HG02981 (cell line): Measurements from ENCODE around the gene SORL1.
"Not testable (repeated sequence)": the region's sequence is repeated elsewhere in the genome, so short reads cannot be mapped to it uniquely, and the experiment has no call there.

Source experiments
- ATAC-seq: cut with Tn5 transposase; IDR thresholded peaks from one replicate; pipeline ENCODE4 v1.9.1; 2021; ENCODE audit warnings: mild to moderate bottlenecking, moderate library complexity; ENCODE audit not compliant: unreplicated experiment

SORL1 gene, protein sequence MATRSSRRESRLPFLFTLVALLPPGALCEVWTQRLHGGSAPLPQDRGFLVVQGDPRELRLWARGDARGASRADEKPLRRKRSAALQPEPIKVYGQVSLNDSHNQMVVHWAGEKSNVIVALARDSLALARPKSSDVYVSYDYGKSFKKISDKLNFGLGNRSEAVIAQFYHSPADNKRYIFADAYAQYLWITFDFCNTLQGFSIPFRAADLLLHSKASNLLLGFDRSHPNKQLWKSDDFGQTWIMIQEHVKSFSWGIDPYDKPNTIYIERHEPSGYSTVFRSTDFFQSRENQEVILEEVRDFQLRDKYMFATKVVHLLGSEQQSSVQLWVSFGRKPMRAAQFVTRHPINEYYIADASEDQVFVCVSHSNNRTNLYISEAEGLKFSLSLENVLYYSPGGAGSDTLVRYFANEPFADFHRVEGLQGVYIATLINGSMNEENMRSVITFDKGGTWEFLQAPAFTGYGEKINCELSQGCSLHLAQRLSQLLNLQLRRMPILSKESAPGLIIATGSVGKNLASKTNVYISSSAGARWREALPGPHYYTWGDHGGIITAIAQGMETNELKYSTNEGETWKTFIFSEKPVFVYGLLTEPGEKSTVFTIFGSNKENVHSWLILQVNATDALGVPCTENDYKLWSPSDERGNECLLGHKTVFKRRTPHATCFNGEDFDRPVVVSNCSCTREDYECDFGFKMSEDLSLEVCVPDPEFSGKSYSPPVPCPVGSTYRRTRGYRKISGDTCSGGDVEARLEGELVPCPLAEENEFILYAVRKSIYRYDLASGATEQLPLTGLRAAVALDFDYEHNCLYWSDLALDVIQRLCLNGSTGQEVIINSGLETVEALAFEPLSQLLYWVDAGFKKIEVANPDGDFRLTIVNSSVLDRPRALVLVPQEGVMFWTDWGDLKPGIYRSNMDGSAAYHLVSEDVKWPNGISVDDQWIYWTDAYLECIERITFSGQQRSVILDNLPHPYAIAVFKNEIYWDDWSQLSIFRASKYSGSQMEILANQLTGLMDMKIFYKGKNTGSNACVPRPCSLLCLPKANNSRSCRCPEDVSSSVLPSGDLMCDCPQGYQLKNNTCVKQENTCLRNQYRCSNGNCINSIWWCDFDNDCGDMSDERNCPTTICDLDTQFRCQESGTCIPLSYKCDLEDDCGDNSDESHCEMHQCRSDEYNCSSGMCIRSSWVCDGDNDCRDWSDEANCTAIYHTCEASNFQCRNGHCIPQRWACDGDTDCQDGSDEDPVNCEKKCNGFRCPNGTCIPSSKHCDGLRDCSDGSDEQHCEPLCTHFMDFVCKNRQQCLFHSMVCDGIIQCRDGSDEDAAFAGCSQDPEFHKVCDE (N-terminal part only)

DNA sequence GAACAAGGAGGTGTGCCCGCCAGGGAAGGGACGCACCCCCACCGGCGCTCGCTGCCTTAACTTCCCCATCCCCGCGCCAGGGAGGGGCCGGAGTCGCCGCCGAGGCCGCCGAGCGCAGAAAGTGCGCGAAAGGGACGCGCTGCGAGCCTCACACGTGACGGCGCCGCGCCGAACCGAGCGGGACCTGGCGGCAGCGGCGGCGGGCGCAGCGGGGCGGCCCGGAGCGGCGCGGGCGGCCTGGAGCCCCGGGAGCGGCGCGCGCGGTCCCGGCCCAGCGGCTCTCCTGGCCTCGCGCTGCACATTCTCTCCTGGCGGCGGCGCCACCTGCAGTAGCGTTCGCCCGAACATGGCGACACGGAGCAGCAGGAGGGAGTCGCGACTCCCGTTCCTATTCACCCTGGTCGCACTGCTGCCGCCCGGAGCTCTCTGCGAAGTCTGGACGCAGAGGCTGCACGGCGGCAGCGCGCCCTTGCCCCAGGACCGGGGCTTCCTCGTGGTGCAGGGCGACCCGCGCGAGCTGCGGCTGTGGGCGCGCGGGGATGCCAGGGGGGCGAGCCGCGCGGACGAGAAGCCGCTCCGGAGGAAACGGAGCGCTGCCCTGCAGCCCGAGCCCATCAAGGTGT, at the start of gene SORL1:
Gene SORL1 (plus strand): TSS at position 329 of the 623 bp plus-strand sequence. CDS start 18 bp downstream, at position 347.
- ATAC-seq: peak; percentile 46

DNA sequence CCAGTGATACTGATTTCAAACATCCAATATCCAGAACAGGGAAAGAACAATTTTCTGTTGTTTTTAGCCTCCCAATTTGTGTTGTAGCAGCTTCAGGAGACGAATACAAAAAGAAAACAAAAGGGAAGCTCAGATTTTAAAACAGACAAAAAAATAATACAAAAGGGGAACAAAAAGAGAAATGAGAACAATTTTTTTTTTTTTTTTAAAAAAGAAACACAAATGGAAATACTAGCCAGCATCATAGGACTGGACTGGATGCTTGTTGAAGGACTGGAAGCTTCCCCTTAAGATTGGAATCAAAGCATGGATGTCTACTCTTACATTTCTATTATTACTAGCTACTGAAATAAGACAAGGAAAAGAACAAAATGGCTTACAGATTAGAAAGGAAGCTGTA, 46.5 kb upstream of the SORL1 start:
- ATAC-seq: no peak

DNA sequence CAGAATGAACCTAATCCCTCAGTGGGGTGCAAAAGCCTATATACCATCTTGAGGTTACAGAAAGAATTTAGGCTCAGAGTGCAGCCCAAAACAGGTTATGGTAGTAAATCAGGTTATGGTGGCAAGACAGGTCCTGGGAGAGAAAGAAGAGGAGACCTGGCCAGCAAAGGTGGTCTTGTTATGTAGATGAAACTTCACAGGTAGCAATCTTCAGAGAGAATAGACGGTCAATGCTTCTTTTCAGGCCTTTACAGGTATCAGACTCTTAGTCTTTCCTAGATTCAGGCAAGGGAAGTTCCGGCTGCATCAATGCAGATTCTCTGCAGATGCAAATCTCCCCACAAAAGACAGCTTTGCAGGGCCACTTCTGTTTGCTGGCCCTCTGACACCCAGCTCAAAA, 45.8 kb upstream of the SORL1 start:
- ATAC-seq: no peak

DNA sequence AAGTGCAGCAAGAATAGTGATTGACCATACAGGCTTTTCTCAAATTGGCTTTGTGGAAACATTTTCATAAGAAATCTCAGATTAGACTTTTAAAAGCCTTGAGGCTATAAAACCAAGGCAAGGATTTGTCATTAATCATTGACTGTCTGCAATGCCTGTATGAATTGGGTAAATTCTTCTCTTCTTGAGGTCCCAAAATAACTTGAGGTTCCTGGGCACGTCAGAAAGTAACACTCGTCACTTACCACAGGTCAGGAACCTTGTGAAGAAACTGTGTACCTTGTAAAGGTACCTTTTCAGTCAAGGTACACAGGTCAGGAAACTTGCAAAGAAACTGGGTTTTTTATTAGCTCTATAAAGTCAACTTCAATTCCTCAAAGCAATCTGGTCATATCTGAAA, 43.3 kb upstream of the SORL1 start:
- no peak for ATAC-seq

DNA sequence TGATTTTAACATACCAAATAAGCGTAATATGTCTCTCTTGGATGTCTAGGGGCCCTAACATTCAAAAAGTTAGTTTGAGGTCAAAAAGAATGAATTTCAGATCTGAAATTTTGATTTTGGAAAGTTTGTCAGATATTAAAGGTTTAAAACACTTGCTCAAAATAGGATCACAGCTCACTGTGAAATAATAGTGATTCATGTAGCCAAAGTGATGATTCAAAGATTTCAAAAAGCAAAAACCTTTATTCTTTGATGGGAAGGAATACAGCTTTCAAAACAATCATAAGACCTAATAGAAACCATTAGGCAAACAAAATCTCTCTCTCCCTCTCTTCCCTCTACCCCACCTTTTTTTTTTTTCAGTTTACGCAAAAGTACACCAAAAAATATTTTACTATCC, 42.1 kb upstream of the SORL1 start:
- ATAC-seq: not testable (repeated sequence)

DNA sequence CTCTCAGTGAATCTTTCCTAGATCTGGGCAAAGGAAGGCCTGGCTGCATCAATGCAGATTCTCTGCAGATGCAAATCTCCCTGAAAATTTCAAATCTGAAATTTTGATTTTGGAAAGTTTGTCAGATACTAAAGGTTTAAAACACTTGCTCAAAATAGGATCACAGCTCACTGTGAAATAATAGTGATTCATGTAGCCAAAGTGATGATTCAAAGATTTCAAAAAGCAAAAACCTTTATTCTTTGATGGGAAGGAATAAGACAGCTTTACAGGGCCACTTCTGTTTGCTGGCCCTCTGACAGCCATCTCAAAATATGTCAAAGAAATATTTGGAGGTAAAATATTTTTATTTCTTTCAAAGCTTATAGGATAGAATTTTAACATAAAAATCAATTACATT, 40.8 kb upstream of the SORL1 start:
- not testable (repeated sequence) for ATAC-seq

DNA sequence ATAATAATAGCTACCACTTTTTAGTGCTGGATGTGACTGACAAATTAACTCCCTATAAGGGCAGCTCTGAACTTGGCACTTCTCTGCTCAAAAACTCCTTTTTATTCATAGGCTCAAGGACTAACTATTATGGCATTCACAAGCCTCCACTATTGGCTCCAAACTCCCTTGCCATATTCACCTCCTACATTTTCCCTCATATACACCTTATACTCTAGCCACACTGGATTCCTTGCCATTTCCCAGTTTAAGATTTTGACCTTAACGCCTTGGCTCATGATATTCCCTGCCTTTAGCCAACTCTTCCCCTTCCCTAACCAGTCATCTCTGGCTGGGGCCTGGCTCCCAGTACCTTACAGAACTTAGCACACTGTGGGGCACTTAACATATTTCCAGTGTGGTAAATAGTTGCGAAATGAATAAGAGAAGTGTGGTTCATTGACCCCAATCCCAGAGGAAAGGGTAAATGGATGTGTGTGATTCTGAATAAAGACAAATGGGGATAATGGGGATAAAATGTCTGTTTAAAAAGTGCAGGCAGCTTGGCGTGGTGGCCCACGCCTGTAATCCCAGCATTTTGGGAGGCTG, 40.0 kb upstream of the SORL1 start:
- no peak for ATAC-seq

DNA sequence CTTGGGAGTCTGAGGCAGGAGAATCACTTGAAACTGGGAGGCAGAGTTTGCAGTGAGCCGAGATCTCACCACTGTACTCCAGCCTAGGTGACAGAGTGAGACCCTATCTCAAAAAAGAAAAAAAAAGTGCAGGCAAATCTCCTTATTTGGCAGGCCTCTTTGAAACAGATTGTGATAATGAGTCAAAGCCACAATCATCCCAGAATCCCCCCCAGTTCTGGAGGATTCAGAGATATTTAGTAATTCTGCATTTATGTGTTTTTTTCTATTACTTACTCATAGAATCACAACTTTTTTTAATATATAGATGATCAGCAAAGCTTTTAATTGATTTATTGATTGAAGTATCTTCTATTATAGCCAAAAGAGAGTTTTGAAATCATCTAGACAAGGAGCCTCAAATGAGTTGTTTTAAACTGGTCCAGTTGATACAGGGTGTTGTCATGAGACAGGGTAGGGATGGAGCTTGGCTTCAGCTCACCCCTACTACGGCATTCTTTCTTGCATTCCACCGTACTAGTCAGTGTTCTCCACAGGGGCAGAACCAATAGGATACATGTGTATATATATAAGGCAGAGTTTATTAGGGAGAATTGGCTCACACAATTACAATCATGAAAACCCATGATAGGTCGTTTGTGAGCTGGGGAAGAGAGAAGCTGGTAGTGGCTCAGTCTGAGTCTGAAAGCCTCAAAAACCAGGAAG, 39.3 kb upstream of the SORL1 start:
- ATAC-seq: no peak

DNA sequence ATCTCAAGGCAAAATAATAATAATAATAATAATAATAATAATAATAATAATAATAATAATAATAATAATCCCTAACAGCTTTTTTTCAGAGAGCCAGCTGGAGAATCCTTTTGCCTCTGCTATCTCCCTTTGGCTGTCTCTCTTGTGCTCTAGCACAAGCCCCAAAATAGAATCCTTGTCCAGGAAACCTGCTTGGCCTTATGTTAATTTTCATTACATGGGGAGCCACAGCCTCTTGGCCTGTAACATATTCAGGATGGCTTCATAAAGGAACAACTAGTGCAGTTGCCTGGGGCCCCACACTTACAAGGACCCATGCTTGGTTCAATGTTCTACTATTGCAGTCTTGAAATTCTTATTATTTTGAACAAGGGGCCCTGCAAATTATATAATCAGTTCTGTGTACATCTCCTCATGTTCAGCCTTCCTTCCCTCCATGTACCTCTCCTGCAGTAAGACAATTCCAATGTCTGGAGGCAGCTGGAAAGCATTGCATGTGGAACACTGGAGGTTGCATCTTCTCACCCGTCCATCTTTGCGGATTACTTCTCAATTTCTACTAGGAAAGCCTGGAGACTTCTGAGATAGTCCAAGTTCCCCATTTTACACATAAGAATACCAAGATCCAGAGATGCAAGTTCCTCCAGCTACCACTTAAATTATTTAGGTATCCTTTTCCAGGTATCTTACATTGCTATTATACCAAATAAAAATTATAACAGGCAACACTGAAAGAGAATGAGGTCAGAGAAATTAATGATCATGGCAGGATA, 37.8 kb upstream of the SORL1 start:
- ATAC-seq: no peak

DNA sequence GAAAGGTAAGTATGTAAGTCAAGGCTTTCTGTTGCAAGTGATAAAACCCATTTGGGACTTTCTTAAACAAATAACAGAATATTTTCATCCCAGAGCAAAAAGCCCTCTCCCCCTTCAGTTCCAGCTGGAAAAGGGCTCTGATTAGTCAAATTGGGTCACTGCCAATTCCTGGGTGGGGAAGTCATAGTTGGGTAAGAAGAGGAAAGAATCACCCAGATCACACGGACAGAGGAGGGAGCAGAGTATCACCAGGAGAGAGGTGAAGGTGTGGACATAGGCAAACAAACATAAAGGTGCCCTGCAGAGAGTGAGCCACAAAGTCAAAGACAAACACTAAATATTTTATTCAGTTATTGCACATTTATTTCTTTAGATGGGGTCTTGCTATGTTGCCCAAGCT, 36.3 kb upstream of the SORL1 start:
- no peak for ATAC-seq

DNA sequence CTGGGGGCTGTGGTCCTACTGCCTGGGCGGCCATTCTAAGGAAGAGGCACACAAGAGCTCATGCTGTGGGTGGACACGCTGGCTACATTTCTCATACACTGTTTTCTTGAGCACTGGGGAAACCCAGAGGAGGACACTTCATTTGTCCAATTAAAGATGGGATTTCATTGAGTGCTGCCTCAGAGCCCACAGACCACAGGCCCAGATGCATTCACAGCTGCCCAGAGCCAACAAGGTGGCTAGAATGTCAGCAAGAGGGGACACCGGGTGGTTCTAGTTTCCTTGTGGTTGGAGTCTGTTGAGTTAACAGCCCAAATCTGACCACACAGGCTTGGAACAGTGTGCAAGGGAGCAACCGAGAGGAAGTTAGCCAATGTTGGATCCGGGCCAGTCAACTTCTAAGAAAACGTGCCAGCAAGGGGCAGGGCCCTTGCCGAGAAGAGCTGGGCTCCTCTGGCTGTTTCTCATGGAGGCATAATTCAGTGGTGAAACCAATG, 35.0 kb upstream of the SORL1 start:
- ATAC-seq: peak; percentile 66

DNA sequence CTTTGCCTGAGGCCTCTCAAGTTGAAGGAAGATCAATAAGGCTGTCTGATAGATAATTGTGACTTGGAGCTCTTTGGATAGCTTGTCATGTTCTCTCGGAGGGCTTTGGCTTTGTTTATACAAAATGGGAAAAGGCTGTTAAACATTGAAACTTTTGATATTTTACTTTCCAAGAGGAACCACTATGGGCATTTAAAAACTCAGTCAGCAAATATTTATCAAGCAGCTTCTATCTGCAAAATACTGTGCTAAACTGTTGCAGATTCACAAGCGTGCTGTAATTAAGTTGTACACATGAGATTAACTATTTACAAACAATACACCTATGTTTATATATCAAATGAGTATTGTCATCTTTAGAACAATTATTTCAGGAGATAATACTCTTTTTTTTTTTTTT, 34.5 kb upstream of the SORL1 start:
- no peak for ATAC-seq

DNA sequence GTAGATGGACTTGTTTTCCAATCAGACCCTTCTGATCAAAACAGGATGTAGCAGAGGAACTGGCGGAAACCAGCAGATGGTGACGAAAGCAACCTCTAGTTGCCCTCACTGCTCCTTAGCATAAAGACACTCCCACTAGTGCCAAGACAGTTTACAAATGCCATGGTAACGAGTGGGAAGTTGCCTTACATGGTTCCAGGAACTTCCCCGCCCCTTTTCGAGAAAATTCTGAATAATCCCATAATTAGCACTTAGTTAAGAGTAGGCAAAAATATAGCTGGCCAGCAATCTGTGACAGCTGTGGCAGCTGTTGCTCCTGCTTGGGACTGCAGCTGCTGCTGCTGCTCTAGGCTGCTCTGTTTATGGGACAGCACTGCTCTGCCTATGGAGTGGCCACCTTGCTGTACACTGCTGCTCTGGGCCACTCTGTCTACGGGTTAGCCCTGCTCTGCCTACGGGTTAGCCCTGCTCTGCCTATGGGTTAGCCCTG, 33.4 kb upstream of the SORL1 start:
- ATAC-seq: peak; percentile 33

DNA sequence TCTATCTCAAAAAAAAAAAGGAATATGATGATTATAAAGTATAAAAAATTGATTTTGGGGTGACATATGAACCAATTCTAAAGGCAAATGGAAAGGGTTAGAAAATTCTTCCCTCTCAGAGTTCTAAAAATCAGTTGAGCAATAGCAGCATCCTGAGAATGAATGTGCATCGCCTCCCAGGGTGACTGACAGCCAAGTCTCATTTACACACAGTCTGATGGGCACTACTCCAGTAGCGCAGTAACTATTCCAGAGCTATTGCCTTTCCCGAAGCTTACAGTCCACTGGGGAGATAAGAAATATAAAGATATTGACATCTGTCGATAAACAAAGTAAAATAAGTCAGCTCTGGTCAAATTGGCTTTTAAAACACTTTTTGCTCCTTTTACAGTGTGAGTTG, 32.3 kb upstream of the SORL1 start:
- ATAC-seq: no peak

DNA sequence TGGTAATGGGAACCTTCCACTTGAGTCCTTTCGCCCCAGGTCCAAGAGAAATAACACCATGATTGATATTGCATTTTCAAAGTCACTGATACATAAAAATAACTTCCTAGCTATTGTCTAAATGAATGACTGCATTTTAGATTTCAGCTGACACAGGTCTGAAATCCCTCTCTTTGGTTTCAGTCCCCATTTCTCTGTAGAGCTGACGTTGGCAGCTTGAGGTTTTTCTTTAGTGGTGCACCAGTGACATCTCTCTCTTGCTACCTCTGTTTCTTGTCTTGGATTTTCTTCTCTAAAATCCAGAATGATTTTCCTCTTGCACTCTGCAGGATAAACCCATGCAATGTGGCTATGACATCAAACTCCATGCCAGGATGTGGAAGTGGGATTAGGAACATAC, 31.7 kb upstream of the SORL1 start:
- ATAC-seq: no peak

DNA sequence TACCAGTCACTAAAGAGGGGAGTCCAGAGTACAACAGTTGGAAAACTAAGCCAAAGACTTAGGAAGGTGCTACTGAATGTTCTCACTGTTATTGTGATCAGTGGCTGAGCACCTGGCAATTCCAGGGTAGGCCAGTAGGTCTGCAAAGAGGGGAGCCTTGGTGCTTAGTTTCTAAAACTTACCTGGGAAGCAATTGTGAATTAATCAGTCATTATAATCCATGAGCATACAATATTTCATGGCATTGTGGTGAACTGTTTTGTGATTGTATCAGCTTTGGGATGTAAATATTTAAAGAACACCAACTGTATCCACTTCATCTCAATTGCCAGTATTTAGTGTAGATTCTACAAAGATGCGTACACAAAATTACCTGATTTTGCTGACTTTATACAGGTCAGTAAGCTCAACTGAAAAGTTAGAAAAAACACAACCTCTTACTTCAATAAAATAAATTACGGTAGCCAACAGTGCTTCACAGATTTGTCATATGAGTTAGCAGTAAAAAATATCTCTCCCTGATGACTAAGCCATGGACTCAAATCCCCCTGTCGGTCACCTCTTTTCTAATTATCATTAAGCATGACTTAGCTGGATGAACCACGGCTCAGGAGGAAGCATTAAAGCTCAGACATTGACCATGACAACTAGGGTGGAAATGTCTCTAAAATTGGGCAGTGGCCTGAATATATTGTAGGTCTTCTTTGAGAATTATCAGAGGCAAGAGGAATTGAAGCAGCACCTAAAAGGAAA, 30.8 kb upstream of the SORL1 start:
- no peak for ATAC-seq

DNA sequence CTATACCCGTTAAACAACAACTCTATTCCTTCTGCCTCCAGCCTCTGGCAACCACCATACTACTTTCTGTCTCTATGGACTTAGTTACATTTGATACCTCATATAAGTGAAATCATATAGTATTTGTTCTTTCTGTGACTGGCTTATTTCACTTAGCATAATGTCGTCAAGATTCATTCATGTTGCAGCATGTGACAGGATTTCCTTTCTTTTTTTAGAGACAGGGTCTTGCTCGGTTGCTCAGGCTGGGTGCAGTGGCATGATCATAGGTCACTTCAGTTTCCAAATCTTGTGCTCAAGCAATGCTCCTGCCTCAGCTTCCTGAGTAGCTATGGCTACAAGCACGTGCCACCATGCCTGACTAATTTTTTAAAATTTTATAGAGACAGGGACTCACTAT, 29.4 kb upstream of the SORL1 start:
- ATAC-seq: no peak

DNA sequence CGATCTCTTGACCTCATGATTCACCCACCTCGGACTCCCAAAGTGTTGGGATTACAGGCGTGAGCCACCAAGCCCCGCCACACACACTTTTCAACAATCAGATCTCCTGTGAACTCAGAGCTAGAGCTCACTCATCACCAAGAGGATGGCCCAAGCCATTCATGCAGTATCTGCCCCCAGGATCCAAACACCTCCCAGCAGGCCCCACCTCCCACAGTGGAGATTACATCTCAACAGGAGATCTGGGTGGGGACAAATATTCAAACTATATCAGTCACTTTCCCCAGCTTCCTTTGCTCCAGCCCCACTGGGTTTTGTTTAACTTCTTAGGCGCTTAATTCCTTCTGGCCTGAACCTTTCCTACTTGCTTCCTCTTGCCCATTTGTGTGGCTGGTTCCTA, 26.3 kb upstream of the SORL1 start:
- no peak for ATAC-seq
